Neural progenitor cell (in vitro differentiated cells): ENCODE results near the gene PCDH9. TPM values are rescaled to one million over a fixed set of nuclear protein-coding genes. Genes with fewer than 3 reads are reported as not detected.

Source experiments
- DNase-seq: peaks from one replicate; pipeline ENCODE4 v3.0.0-alpha.2; 2016; ENCODE audit warnings: low spot score
- H2AFZ ChIP-seq: fragments of 200-600 bp; sonication (generic); replicated peaks from 2 replicates; pipeline ENCODE4 v1.6.1; 2016; ENCODE audit warnings: antibody characterized with exemption
- H3F3A ChIP-seq: fragments of 200-600 bp; sonication (generic); 2 replicates; pipeline ENCODE4 v1.6.1; 2016; ENCODE audit warnings: antibody characterized with exemption, low read depth
- H3K27ac ChIP-seq: fragments of 200-600 bp; sonication (generic); 2 replicates; pipeline ENCODE4 v1.5.1; 2016; ENCODE audit warnings: mild to moderate bottlenecking
- H3K27me3 ChIP-seq: fragments of 200-600 bp; sonication (generic); 2 replicates; pipeline ENCODE4 v1.6.1; 2016; ENCODE audit warnings: mild to moderate bottlenecking, moderate library complexity
- H3K36me3 ChIP-seq: fragments of 200-600 bp; sonication (generic); 2 replicates; pipeline ENCODE4 v1.5.1; 2016
- H3K4me1 ChIP-seq: fragments of 200-600 bp; sonication (generic); 2 replicates; pipeline ENCODE4 v1.6.1; 2016; ENCODE audit warnings: mixed run types
- H3K4me2 ChIP-seq: fragments of 200-600 bp; sonication (generic); 2 replicates; pipeline ENCODE4 v1.6.1; 2016
- H3K4me3 ChIP-seq: fragments of 200-600 bp; sonication (generic); 2 replicates; pipeline ENCODE4 v1.5.1; 2016
- H3K79me2 ChIP-seq: fragments of 200-600 bp; sonication (generic); 2 replicates; pipeline ENCODE4 v1.6.1; 2016; ENCODE audit warnings: low read depth
- H3K9ac ChIP-seq: fragments of 200-600 bp; sonication (generic); 2 replicates; pipeline ENCODE4 v1.6.1; 2016
- H3K9me3 ChIP-seq: fragments of 200-600 bp; sonication (generic); 2 replicates; pipeline ENCODE4 v1.5.1; 2016; ENCODE audit warnings: low read depth
- H4K20me1 ChIP-seq: fragments of 200-600 bp; sonication (generic); 2 replicates; pipeline ENCODE4 v1.6.1; 2016; ENCODE audit warnings: low read depth
- H3K27ac Mint-ChIP-seq: 3 replicates; pipeline ENCODE4 v1.8.0; 2021; ENCODE audit warnings: mixed read lengths
- H3K27me3 Mint-ChIP-seq: 2 replicates; pipeline ENCODE4 v1.8.0; 2022; ENCODE audit warnings: low read depth, mild to moderate bottlenecking, inconsistent platforms, moderate library complexity, mixed read lengths; ENCODE audit not compliant: insufficient read depth
- H3K36me3 Mint-ChIP-seq: 3 replicates; pipeline ENCODE4 v1.8.0; 2021; ENCODE audit warnings: mixed read lengths
- H3K4me1 Mint-ChIP-seq: 3 replicates; pipeline ENCODE4 v1.8.0; 2021; ENCODE audit warnings: mixed read lengths
- H3K4me3 Mint-ChIP-seq: 3 replicates; pipeline ENCODE4 v1.8.0; 2021; ENCODE audit warnings: mild to moderate bottlenecking, moderate library complexity, mixed read lengths
- H3K9me3 Mint-ChIP-seq: 3 replicates; pipeline ENCODE4 v1.8.0; 2020; ENCODE audit warnings: mixed read lengths
- EZH2 ChIP-seq: fragments of 200-600 bp; sonication (generic); IDR thresholded peaks from 2 replicates; pipeline ENCODE4 v1.6.1; 2017; ENCODE audit warnings: antibody characterized with exemption, mild to moderate bottlenecking, moderate library complexity
- EZH2phosphoT487 ChIP-seq: fragments of 200-600 bp; sonication (generic); IDR thresholded peaks from 2 replicates; pipeline ENCODE4 v1.6.1; 2017; ENCODE audit warnings: antibody characterized with exemption
- total RNA-seq: library from RNA; depleted of rRNA; stranded (reverse); fragments of >200 nt; gene quantifications from 2 replicates; pipeline ENCODE4 v1.2.3, GENCODE V29; 2015; ENCODE audit warnings: low replicate concordance
- TF ChIP-seq, protein P1 (sequence below): fragments of 200-600 bp; sonication (generic); IDR thresholded peaks from 2 replicates; pipeline ENCODE4 v1.5.1; 2017; ENCODE audit warnings: antibody characterized with exemption, mild to moderate bottlenecking

Gene PCDH9
- total RNA-seq, 1 donor from 2014 or later = 0.24 TPM

DNA sequence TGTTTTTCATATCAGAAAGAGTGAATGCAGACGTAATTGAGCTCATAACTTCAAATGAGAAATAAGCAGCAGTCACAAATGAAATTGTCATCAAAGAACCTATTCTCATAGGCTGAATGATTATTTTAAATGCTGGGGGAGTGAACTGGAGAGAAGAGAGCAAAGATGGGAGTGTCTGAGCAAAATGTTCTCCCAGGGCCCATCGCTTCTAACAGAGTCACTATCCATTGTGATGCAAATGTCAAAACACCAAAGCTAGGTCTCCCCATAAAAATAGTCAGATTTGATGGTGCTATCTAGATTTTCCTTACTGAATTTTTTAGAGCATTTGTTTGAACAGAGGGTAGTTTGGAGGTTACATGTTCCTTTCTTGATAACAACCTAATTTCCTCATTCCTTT is 278.7 kb downstream of the PCDH9 start:
- no peaks in the 10 kb centered on the region for H3K79me2 ChIP-seq
- H3K36me3 ChIP-seq = no peaks in the 10 kb centered on the region
- TF ChIP-seq, protein P1, sequence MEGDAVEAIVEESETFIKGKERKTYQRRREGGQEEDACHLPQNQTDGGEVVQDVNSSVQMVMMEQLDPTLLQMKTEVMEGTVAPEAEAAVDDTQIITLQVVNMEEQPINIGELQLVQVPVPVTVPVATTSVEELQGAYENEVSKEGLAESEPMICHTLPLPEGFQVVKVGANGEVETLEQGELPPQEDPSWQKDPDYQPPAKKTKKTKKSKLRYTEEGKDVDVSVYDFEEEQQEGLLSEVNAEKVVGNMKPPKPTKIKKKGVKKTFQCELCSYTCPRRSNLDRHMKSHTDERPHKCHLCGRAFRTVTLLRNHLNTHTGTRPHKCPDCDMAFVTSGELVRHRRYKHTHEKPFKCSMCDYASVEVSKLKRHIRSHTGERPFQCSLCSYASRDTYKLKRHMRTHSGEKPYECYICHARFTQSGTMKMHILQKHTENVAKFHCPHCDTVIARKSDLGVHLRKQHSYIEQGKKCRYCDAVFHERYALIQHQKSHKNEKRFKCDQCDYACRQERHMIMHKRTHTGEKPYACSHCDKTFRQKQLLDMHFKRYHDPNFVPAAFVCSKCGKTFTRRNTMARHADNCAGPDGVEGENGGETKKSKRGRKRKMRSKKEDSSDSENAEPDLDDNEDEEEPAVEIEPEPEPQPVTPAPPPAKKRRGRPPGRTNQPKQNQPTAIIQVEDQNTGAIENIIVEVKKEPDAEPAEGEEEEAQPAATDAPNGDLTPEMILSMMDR = no peak
- TF ChIP-seq EZH2 (no peak), EZH2phosphoT487 (no peak)
- no peak overlapping the region for H3K4me3 Mint-ChIP-seq
- H3K27me3 ChIP-seq = no peaks in the 10 kb centered on the region
- no peaks in the 10 kb centered on the region for H3K36me3 Mint-ChIP-seq
- H3K9me3 ChIP-seq = no peaks in the 10 kb centered on the region
- no peak for DNase-seq
- H3K4me2 ChIP-seq = no peak overlapping the region
- H3K4me1 ChIP-seq = no peaks in the 10 kb centered on the region
- no peaks in the 10 kb centered on the region for H3K27me3 Mint-ChIP-seq
- H3K27ac Mint-ChIP-seq = peak overlapping the region; percentile 36
- no peak overlapping the region for H3K27ac ChIP-seq
- peak overlapping the region; percentile 68 for H2AFZ ChIP-seq
- peaks cover 24% of the 10 kb centered on the region for H3K4me1 Mint-ChIP-seq
- no peaks in the 10 kb centered on the region for H3F3A ChIP-seq
- no peaks in the 10 kb centered on the region for H3K9me3 Mint-ChIP-seq
- no peaks in the 10 kb centered on the region for H4K20me1 ChIP-seq
- no peak overlapping the region for H3K4me3 ChIP-seq
- H3K9ac ChIP-seq = no peak overlapping the region

GRCh38 chr13:66950666-66951065 is 279.5 kb downstream of the PCDH9 start:
- H3K36me3 ChIP-seq = no peaks in the 10 kb centered on the region
- H3K9me3 Mint-ChIP-seq = no peaks in the 10 kb centered on the region
- H3K4me1 ChIP-seq = no peaks in the 10 kb centered on the region
- H3K79me2 ChIP-seq = no peaks in the 10 kb centered on the region
- H4K20me1 ChIP-seq = no peaks in the 10 kb centered on the region
- H3K4me3 Mint-ChIP-seq = no peak overlapping the region
- H3K9ac ChIP-seq = no peak overlapping the region
- H3K4me1 Mint-ChIP-seq = peaks cover 24% of the 10 kb centered on the region
- no peak overlapping the region for H3K4me3 ChIP-seq
- H3K4me2 ChIP-seq = no peak overlapping the region
- H3F3A ChIP-seq = no peaks in the 10 kb centered on the region
- TF ChIP-seq, protein P1 = no peak
- no peak for TF ChIP-seq EZH2
- no peak for TF ChIP-seq EZH2phosphoT487
- H3K36me3 Mint-ChIP-seq = no peaks in the 10 kb centered on the region
- H3K27ac ChIP-seq = no peak overlapping the region
- no peak overlapping the region for H3K27ac Mint-ChIP-seq
- H2AFZ ChIP-seq = no peak overlapping the region
- no peak for DNase-seq
- H3K27me3 ChIP-seq = no peaks in the 10 kb centered on the region
- no peaks in the 10 kb centered on the region for H3K27me3 Mint-ChIP-seq
- H3K9me3 ChIP-seq = no peaks in the 10 kb centered on the region

- H3K4me1 Mint-ChIP-seq = peaks cover 24% of the 10 kb centered on the region
- Histone ChIP-seq H3K79me2 (no peaks in the 10 kb centered on the region), H3K27ac (no peak overlapping the region), H3K27me3 (no peaks in the 10 kb centered on the region), H3K9me3 (no peaks in the 10 kb centered on the region), H3K36me3 (no peaks in the 10 kb centered on the region), H3F3A (no peaks in the 10 kb centered on the region), H4K20me1 (no peaks in the 10 kb centered on the region), H3K9ac (no peak overlapping the region), H3K4me3 (no peak overlapping the region), H2AFZ (peak overlapping the region; percentile 23), H3K4me1 (no peaks in the 10 kb centered on the region), H3K4me2 (no peak overlapping the region)
- H3K4me3 Mint-ChIP-seq = no peak overlapping the region
- no peaks in the 10 kb centered on the region for H3K27me3 Mint-ChIP-seq
- no peak for DNase-seq
- H3K9me3 Mint-ChIP-seq = no peaks in the 10 kb centered on the region
- H3K27ac Mint-ChIP-seq = no peak overlapping the region
- TF ChIP-seq EZH2 (no peak), EZH2phosphoT487 (no peak)
- TF ChIP-seq, protein P1 = no peak
- H3K36me3 Mint-ChIP-seq = no peaks in the 10 kb centered on the region
Observed at GRCh38 chr13:66948910-66949309, 281.2 kb downstream of the PCDH9 start.
